GM12872 (cell line): ENCODE results near the gene PHF21A.

Experiments
- TF ChIP-seq, protein P1 (sequence below): IDR thresholded peaks from 3 replicates; pipeline ENCODE4 v1.5.1; 2011; ENCODE audit warnings: low read depth, mild to moderate bottlenecking, low read length, moderate library complexity; ENCODE audit not compliant: insufficient read depth

Gene PHF21A

DNA sequence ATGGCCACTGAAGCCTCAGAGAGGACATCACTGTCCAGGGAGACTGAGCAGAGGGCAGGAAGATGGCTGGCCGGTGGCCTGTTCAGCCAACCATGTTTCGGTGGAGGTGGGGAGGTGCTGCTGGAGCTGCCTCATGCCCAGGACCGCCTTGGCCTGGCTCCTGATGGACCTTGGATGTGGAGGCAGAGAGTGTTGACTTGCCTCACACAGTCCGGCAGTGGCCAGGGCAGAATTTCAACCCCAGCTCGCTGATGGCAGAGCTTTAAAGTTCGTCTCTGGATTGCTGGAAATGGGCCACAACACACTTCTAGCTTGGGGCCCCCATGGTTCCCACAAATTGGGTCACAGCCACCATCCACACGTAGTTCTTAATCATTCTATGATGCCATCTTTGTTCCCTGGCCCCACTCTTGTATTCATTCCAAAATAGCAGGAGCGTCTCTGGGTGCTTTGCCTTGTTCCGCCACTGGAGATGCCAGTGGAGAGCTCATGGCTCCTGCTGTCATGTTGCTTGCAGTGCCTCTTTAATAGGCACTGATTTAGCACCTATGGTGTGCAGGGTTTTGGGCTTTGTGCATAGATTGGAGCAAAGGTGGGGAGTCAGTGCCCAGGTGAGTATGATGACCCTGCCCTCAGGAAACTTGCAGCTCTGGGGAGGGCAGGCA, 230.2 kb downstream of the PHF21A start:
- TF ChIP-seq, protein P1, sequence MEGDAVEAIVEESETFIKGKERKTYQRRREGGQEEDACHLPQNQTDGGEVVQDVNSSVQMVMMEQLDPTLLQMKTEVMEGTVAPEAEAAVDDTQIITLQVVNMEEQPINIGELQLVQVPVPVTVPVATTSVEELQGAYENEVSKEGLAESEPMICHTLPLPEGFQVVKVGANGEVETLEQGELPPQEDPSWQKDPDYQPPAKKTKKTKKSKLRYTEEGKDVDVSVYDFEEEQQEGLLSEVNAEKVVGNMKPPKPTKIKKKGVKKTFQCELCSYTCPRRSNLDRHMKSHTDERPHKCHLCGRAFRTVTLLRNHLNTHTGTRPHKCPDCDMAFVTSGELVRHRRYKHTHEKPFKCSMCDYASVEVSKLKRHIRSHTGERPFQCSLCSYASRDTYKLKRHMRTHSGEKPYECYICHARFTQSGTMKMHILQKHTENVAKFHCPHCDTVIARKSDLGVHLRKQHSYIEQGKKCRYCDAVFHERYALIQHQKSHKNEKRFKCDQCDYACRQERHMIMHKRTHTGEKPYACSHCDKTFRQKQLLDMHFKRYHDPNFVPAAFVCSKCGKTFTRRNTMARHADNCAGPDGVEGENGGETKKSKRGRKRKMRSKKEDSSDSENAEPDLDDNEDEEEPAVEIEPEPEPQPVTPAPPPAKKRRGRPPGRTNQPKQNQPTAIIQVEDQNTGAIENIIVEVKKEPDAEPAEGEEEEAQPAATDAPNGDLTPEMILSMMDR: no peak

DNA sequence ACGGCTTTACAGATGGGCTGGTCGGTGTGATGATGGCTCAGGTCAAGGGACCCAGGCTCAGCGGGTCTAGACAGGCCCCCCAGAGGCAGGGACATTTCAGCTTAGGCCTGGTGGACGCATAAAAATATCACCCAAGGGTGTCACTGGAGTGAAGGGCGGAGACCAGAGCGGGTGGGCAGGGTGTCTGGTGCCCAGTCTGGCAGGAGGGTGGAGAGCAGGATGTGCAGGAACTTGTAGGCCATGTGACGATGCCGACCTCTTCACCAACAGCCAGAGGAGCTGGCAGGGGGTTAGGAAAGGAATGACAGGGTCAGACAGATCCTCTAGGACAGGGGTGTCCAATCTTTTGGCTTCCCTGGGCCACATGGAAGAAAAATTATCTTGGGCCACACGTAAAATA, 231.3 kb downstream of the PHF21A start:
- TF ChIP-seq, protein P1: no peak

DNA sequence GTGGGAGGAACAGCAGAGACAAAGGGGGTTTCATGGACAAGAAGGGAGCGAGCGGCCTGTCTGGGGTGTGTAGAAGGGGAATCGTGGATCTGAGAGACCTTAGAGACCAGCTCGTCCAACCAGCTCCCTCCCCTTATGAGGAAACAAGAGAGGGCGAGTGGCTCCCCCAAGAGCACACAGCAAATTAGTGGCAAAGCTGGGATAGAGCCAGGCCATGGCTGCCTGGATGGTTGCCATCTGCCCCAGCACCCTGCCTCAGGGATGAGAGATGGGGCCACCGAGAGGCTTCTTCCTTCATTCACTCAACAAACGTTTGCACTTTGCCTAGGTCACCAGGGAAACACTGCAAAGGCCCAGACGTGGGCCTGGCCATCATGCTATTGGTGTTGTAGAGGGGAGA, 231.7 kb downstream of the PHF21A start:
- TF ChIP-seq, protein P1: no peak

DNA sequence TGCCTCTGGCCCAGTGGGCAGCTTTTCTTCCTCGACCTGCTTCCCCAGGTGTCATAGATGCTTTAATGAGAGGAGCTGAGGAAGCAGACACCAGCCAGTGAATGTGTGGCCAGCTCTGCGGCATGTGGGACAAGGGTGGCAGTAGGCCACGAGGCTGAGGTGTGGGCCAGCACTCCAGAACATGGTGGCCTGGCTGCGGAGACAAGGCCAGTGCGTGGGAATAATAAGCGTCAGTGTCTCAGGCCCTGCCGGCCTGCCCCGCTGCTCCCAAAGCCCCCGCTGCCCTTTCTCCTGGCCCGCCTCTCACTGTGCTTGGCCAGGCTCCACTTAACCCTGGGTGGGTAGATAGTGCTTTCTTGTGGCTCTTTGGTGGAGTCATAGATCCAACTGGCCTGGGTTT, 233.7 kb downstream of the PHF21A start:
- TF ChIP-seq, protein P1: no peak

DNA sequence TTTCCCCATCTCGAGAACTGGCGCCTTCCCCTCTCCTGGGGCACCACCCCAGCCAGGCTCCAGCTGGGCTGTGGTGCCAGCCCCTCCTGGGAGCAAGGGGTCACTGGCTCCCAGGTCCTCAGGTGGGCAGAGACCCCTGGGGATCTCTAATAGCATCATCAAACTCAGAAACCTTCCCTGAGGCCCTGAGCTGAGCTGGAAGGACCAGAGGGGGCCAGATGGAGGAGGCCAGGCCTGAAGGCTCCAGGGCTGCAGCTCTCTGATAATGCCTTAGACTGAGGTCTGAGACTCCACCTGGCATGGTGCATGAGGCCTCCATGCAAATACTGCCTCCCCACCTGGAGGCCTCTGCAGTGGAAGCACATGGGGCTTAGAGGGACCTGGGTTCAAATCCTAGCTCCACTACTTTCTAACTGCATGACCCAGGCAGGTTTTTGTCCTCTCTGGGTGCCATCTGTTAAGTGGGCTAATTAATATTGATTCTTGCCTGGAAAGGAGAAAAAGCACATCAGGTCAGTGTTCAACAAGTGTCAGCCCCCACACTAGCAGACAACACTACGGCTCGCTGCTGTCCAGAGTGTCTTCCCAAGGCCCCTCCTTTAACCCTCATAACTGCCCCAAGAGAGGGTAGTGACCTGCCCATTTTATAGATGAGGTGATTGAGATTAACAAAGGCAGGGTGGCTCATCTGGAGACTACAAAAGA, 234.3 kb downstream of the PHF21A start:
- TF ChIP-seq, protein P1: no peak

DNA sequence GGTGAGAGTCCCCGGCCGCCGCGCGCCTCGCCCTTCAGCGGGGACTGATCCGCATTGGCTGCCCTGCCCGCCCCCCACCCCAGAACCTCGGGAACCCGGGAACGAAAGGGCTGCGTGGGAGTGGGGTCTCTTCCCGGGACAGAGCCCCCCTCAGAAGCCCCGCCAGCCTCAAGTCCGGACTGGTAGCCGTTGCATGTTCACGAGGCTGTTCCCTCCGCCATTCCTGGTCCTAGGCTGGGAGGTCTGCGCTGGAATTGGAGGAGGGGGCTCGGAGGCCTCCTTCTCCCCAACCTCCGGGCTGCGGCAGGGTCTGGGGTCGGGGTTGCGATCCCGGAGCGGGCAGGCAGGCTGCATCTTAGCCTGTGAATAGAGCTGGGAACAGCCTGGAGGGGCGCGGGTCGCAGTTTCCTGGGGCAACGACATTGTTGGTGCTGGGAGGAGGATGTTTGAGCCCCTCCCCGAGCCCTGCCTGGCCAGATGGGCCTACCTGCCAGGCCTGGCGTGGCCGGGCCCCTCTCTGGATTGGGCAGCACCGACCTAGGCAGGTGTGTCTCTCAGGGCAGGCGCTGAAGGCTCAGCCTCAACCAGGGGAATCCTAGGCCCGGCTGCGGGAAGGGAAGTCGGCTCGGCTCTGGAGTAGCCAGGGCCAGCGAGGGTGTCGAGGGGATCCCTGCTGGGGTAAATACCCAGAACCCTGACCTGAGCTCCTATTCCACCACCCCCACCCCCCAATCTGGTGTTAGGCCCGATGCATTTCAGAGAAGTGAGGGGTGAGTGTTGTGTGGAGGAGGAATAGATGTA, 235.1 kb downstream of the PHF21A start:
- TF ChIP-seq, protein P1: no peak

DNA sequence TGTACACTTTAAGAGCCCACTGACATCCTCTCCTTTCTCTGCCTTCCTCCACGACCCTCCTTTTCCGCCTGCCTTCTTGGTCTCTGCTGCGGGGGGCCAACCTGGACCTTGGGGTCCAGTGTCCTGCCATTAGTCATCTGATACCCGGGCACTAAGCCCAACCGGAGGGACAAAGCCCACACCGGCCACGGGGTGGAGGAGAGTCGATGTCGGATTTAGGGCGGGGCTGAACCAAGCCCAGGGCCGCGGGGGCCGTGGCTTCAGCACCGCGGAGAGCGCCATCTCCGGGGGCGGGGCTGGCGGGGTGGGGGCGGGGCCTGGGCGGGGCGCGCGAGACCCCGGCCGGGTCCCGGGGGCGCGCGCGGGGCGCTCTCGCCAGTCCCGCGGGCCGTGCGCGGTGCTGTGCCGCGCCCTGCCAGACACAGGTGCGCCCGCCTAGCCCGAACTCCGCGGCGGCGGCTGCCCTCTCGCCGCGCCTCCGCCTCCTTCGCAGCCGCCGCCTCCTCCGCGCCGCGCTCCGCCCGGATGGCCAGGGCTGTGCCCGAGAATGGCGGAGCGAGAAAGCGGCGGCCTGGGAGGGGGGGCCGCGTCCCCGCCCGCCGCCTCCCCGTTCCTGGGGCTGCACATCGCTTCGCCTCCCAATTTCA, 235.9 kb downstream of the PHF21A start, which contains the start of gene MAPK8IP1:
Gene MAPK8IP1, plus strand, starts transcription at position 378 of the 647 bp plus-strand sequence. Its CDS starts 170 bp downstream, at position 548.
- TF ChIP-seq, protein P1: no peak
